WERI-Rb-1 (cell line): ENCODE data around the gene APEX1.

Source experiments
- DNase-seq: peaks from one replicate; pipeline ENCODE4 v3.0.0-alpha.2; 2020
- H3K27ac ChIP-seq: fragments of 250-450 bp; sonication (Bioruptor Pico); 2 replicates; pipeline ENCODE4 v1.5.1; 2020; ENCODE audit warnings: mild to moderate bottlenecking, moderate library complexity
- H3K27me3 ChIP-seq: fragments of 250-450 bp; sonication (Bioruptor Pico); 2 replicates; pipeline ENCODE4 v1.5.1; 2021; ENCODE audit warnings: mild to moderate bottlenecking, low read depth, moderate library complexity; ENCODE audit not compliant: insufficient read depth, severe bottlenecking
- H3K36me3 ChIP-seq: fragments of 250-450 bp; sonication (Bioruptor Pico); 2 replicates; pipeline ENCODE4 v1.5.1; 2020; ENCODE audit warnings: mild to moderate bottlenecking, moderate library complexity
- H3K4me3 ChIP-seq: 2 replicates; pipeline ENCODE4 v1.5.1; 2011; ENCODE audit warnings: low read depth, mild to moderate bottlenecking, control low read depth, low read length
- H3K9me3 ChIP-seq: fragments of 250-450 bp; sonication (Bioruptor Pico); 2 replicates; pipeline ENCODE4 v1.5.1; 2021; ENCODE audit warnings: mild to moderate bottlenecking, moderate library complexity; ENCODE audit not compliant: severe bottlenecking
- CTCF ChIP-seq: IDR thresholded peaks from 2 replicates; pipeline ENCODE4 v1.5.1; 2011; ENCODE audit warnings: low read depth, mild to moderate bottlenecking, control low read depth, inconsistent platforms, low read length

APEX1 gene

GRCh38 chr14:20468764-20469241, 13.8 kb downstream of the APEX1 start:
- TF ChIP-seq CTCF, result no peak
- no peak for DNase-seq
- H3K9me3 ChIP-seq, result no peaks in the 10 kb centered on the region
- H3K4me3 ChIP-seq, result peak overlapping the region; percentile 74
- peaks cover 13% of the 10 kb centered on the region for H3K36me3 ChIP-seq
- peak overlapping the region; percentile 39 for H3K27ac ChIP-seq
- H3K27me3 ChIP-seq, result no peaks in the 10 kb centered on the region

- TF ChIP-seq CTCF, result no peak
- Histone ChIP-seq H3K9me3 (no peaks in the 10 kb centered on the region), H3K27ac (peak within 1 kb of the TSS; percentile 59), H3K4me3 (peak within 1 kb of the TSS; percentile 74), H3K36me3 (peaks cover 19% of the 10 kb centered on the region), H3K27me3 (no peaks in the 10 kb centered on the region)
- peak; percentile 93 for DNase-seq
These were observed 14.3 kb downstream of the APEX1 start, which contains the start of gene PNP for GRCh38 chr14:20469242-20469889. PNP (plus strand) TSS chr14:20469406; CDS start chr14:20469525, 119 bp downstream.

GRCh38 chr14:20469890-20470602, 15.0 kb downstream of the APEX1 start:
- peak; percentile 11 for DNase-seq
- peak overlapping the region; percentile 74 for H3K4me3 ChIP-seq
- TF ChIP-seq CTCF, result no peak
- H3K27me3 ChIP-seq, result no peaks in the 10 kb centered on the region
- H3K27ac ChIP-seq, result no peak overlapping the region; the same call in 1 of the 2 replicates
- H3K36me3 ChIP-seq, result peaks cover 25% of the 10 kb centered on the region
- no peaks in the 10 kb centered on the region for H3K9me3 ChIP-seq

GRCh38 chr14:20470603-20470901, 15.5 kb downstream of the APEX1 start:
- no peak for DNase-seq
- TF ChIP-seq CTCF, result no peak
- H3K27me3 ChIP-seq, result no peaks in the 10 kb centered on the region
- no peak overlapping the region for H3K27ac ChIP-seq
- H3K4me3 ChIP-seq, result peak overlapping the region; percentile 74; the same call in 1 of the 2 replicates
- H3K36me3 ChIP-seq, result peaks cover 30% of the 10 kb centered on the region
- no peaks in the 10 kb centered on the region for H3K9me3 ChIP-seq

GRCh38 chr14:20472536-20473169, 17.6 kb downstream of the APEX1 start:
- no peak for TF ChIP-seq CTCF
- Histone ChIP-seq H3K9me3 (no peaks in the 10 kb centered on the region), H3K27me3 (no peaks in the 10 kb centered on the region), H3K4me3 (no peak overlapping the region), H3K27ac (no peak overlapping the region), H3K36me3 (peaks cover 52% of the 10 kb centered on the region)
- DNase-seq, result no peak
